Measurements from ENCODE around the gene PPP1R7. TPM values are rescaled to one million over a fixed set of nuclear protein-coding genes. Genes with fewer than 3 reads are reported as not detected.

PPP1R7 gene
- polyA plus RNA-seq, 1 of the 3 experiments (the other 2 are of a cell fraction) = 56.9 TPM

DNA sequence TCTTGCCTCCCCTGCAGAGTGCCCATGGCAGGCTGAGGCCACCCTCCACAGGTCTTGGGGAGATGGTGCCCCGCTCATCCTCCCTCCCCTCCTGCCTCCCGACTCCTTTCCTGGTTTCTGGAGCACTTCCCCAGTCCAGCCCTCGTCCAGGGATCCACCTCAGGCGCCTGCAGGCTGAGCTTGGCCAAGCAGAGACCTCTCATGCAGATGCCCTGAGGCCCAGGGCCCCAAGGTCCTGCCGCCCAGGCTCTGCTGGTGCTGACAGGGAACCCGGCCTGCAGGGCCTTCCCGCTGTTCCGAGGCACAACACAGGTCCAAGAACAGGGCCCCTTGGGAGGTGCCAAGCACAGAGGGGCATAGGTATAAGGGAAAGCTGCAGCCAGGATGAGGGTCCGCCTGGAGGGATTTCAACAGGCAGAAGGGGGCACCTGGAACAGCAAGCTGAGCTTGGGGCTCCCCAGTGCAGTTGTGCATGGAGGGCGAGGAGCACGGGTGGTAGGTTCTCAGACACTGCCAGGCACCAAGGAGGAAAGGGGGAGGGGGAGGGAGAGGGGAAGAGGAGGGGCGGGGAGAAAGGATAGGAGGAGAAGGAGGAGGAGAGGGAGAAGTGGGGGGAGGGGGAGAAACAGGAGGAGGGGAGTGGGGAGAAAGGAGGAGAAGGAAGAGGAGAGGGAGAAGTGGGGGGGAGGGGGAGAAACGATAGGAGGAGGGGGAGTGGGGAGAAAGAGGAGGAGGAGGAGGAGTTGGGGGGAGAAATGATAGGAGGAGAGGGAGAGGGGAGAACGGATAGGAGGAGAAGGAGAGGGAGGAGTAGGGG is 37.0 kb downstream of the PPP1R7 start:
- Histone ChIP-seq H3K9me3 (no peaks in the 10 kb centered on the region), H4K20me1 (ENCODE audit: insufficient read depth) (no peaks in the 10 kb centered on the region), H3K4me3 (ENCODE audit: low read depth in 2 of 2, low read length in 1 of 2) (no peak overlapping the region), H3K9me2 (no peaks in the 10 kb centered on the region), H3K27ac (ENCODE audit: low read depth in 2 of 2, low read length in 1 of 2) (no peak overlapping the region), H3F3A (replicated peaks; ENCODE audit: insufficient read depth) (no peaks in the 10 kb centered on the region), H3K9ac (no peak overlapping the region), H3K79me2 (ENCODE audit: insufficient read depth) (no peaks in the 10 kb centered on the region), H3K4me1 (ENCODE audit: control insufficient read depth in 1 of 2, insufficient read depth in 2 of 2, low read depth in 1 of 2, low read length in 1 of 2) (no peaks in the 10 kb centered on the region), H3K36me3 (replicated peaks in 1 of 2; ENCODE audit: control insufficient read depth in 1 of 2, insufficient read depth in 2 of 2, low read length in 1 of 2) (peaks cover 0 to 4% of the 10 kb centered on the region in 2 experiments), H3K4me2 (no peak overlapping the region), H2AFZ (ENCODE audit: low read depth) (no peak overlapping the region), H3K27me3 (ENCODE audit: insufficient read depth) (no peaks in the 10 kb centered on the region)
- no peak for TF ChIP-seq GABPA (IDR thresholded peaks at IDR 0.05; ENCODE audit: low read depth)
- no peak for TF ChIP-seq YY1 (IDR thresholded peaks at IDR 0.05; ENCODE audit: low read depth)
- no peak for TF ChIP-seq USF1 (IDR thresholded peaks at IDR 0.05; ENCODE audit: borderline replicate concordance, low read depth)
- no peak for TF ChIP-seq CHD2 (IDR thresholded peaks at IDR 0.05; ENCODE audit: low read length, partially characterized antibody)
- no peak for TF ChIP-seq NRF1 (IDR thresholded peaks at IDR 0.05; ENCODE audit: low read depth, low read length)
- TF ChIP-seq NFIC (IDR thresholded peaks at IDR 0.05; ENCODE audit: borderline replicate concordance) = no peak
- TF ChIP-seq TCF12 (IDR thresholded peaks at IDR 0.05) = no peak
- TF ChIP-seq, protein P1, sequence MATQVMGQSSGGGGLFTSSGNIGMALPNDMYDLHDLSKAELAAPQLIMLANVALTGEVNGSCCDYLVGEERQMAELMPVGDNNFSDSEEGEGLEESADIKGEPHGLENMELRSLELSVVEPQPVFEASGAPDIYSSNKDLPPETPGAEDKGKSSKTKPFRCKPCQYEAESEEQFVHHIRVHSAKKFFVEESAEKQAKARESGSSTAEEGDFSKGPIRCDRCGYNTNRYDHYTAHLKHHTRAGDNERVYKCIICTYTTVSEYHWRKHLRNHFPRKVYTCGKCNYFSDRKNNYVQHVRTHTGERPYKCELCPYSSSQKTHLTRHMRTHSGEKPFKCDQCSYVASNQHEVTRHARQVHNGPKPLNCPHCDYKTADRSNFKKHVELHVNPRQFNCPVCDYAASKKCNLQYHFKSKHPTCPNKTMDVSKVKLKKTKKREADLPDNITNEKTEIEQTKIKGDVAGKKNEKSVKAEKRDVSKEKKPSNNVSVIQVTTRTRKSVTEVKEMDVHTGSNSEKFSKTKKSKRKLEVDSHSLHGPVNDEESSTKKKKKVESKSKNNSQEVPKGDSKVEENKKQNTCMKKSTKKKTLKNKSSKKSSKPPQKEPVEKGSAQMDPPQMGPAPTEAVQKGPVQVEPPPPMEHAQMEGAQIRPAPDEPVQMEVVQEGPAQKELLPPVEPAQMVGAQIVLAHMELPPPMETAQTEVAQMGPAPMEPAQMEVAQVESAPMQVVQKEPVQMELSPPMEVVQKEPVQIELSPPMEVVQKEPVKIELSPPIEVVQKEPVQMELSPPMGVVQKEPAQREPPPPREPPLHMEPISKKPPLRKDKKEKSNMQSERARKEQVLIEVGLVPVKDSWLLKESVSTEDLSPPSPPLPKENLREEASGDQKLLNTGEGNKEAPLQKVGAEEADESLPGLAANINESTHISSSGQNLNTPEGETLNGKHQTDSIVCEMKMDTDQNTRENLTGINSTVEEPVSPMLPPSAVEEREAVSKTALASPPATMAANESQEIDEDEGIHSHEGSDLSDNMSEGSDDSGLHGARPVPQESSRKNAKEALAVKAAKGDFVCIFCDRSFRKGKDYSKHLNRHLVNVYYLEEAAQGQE (IDR thresholded peaks at IDR 0.05; ENCODE audit: low read depth, low read length) = no peak
- no peak for TF ChIP-seq CTCF (IDR thresholded peaks at IDR 0.05)
- TF ChIP-seq, protein P2, sequence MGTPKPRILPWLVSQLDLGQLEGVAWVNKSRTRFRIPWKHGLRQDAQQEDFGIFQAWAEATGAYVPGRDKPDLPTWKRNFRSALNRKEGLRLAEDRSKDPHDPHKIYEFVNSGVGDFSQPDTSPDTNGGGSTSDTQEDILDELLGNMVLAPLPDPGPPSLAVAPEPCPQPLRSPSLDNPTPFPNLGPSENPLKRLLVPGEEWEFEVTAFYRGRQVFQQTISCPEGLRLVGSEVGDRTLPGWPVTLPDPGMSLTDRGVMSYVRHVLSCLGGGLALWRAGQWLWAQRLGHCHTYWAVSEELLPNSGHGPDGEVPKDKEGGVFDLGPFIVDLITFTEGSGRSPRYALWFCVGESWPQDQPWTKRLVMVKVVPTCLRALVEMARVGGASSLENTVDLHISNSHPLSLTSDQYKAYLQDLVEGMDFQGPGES (IDR thresholded peaks at IDR 0.05; ENCODE audit: low read depth, low read length) = no peak
- TF ChIP-seq ELF1 (IDR thresholded peaks at IDR 0.05) = no peak
- no peak for TF ChIP-seq FOSL2 (IDR thresholded peaks at IDR 0.05; ENCODE audit: borderline replicate concordance, low read depth)
- ChIA-PET CTCF (interaction anchor here (1.3 kb wide), 1 partner anchor 11 kb away, joined by 3 read pairs; no protein-coding TSS in a partner anchor), POLR2A (no interaction called here)
- DNase-seq = no peak
- 70% methylated on average over 10 of the region's 14 CpGs for WGBS (ENCODE audit: low lambda C conversion rate)
